Left ventricle myocardium superior (tissue), 1 donor: Measurements from ENCODE around the gene AKAP7. TPM values are rescaled to one million over a fixed set of nuclear protein-coding genes. Genes with fewer than 3 reads are reported as not detected.
"Not testable (repeated sequence)": the region's sequence is repeated elsewhere in the genome, so short reads cannot be mapped to it uniquely, and the experiment has no call there.

Experiments
- ATAC-seq: fragments of 200-7000 bp; cut with Tn5 transposase; one replicate; pipeline ENCODE4 v1.9.1; 2020; ENCODE audit warnings: mild to moderate bottlenecking, moderate library complexity
- DNase-seq: peaks from one replicate; pipeline ENCODE4 v3.0.0-alpha.2; 2020
- intact Hi-C: fragments of 100-400 bp; cut with micrococcal nuclease; formaldehyde crosslinking; loops from one replicate; pipeline ENCODE4 v1.11.0; 2022
- total RNA-seq: library from RNA; stranded (reverse); fragmentation: NEBNext Ultra II Directional; extraction: Animal tissue kit (Norgen Biotek cat#: 25700); gene quantifications from one replicate; pipeline ENCODE4 v1.2.1, GENCODE V29; 2021
- donor health status: DM: no; HTN: yes; CAD: no; lungs with severe emphysema.

Gene AKAP7
- total RNA-seq, 1 donor from 2014 or later, result 11.0 TPM

DNA sequence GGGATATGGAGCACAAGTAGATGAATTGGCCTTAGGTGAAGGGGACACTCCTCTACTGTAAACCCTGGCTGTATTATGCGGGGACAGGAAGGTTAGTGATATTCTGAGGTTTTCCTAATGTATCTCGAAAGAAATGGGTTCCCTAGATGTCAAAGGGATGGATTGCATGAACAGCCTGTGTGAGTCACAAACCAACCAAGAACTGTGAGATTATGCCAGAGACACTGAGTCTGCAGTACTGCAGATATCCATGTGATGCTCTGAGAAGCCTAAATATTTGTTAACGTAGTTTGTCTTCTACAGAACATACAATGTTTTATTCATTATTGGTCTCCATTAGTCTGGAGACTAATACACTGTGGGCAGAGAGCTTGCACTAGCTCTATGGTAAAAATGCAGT, 182.2 kb downstream of the AKAP7 start:
- no peak for DNase-seq
- intact Hi-C loops, result no loop called here
- no peak for ATAC-seq

DNA sequence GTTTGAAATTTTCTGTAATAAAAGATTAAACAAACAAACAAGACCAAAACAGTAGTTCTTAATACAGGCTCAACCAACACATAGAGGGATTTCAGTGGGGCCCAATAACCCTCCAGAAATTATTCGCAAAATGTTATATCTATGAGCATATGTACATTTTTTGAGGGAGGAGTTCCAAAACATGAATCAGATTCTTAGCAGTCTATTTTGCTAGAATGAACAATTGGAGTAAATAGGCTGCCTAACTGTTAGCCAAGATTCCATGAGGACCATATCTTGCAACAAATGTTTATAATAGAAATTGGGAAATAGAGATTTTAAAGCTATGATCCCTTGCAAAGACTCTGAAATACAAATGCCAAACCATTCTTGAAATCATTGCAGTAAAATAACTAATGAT, 186.3 kb downstream of the AKAP7 start:
- intact Hi-C loops, result no loop called here
- no peak for DNase-seq
- ATAC-seq, result no peak

DNA sequence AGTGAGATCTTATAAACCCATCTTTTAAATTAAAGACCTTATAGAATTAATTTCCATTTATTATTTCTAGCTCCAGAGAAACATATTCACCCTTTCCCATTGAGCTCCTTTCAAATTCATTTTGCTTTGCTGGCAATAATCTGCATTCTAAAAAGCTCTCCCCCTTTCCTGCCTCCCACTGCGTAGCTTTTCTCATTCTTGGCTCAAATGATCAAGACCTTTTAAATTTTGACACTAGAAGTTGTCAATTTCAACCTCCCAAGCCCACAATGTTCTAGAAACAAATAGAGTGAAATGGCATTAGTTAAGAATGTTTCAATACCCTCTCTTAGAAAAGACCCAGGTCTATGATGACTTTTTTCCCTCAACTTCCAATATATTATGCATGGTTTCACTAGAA, 186.9 kb downstream of the AKAP7 start:
- intact Hi-C loops, result no loop called here
- DNase-seq (no peak), ATAC-seq (no peak)

DNA sequence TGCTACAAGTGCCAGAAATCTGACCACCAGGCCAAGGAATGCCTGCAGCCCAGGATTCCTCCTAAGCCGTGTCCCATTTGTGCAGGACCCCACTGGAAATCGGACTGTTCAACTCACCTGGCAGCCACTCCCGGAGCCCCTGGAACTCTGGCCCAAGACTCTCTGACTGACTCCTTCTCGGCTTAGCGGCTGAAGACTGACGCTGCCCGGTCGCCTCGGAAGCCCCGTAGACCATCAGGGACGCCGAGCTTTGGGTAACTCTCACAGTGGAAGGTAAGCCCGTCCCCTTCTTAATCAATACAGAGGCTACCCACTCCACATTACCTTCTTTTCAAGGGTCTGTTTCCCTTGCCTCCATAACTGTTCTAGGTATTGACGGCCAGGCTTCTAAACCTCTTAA, 190.4 kb downstream of the AKAP7 start:
- DNase-seq, intact Hi-C loops, ATAC-seq: not testable (repeated sequence)

DNA sequence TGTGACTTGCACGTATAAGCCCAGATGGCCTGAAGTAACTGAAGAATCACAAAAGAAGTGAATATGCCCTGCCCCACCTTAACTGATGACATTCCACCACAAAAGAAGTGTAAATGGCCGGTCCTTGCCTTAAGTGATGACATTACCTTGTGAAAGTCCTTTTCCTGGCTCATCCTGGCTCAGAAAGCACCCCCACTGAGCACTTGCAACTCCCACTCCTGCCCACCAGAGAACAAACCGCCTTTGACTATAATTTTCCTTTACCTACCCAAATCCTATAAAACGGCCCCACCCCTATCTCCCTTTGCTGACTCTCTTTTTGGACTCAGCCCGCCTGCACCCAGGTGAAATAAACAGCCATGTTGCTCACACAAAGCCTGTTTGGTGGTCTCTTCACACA, 193.5 kb downstream of the AKAP7 start:
- DNase-seq, intact Hi-C loops, ATAC-seq: not testable (repeated sequence)

- DNase-seq (no peak), ATAC-seq (no peak)
- intact Hi-C loops, result no loop called here
Measured at GRCh38 chr6:131331151-131331550, 195.9 kb downstream of the AKAP7 start.

DNA sequence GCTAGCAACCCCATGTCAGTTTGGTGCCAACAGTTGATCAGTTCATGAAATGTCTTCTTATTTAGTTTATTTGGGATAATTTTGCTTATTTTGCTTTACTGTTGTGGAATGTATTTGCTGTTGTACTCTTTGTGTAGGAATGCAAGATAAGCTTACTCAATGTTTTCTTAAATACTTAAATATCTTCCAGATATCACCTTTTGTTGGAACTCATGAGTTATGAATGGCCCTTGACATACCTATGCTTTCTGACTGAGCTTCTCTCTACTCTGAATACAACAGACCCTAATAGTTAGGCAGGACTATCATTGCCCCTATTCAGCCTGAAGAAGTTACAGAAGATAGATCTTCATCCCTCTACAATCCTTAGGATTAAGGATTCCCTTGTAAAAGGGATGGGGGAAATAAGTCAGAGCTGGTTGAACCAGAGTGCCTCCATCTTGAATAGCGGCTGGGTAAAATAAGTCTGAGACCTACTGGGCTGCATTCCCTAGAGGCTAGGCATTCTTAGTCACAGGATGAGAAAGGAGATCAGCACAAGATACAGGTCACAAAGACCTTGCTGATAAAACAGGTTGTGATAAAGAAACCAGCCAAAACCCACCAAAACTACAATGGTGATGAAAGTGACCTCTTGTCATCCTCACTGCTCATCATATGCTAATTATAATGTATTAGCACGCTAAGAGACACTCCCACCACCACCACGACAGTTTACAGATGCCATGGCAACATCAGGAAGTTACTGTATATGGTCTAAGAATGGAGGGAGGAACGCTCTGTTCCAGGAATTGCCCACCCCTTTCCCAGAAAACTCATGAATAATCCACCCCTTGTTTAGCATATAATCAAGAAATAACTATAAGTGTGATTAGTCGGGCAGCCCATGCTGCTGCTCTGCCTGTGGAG, 196.9 kb downstream of the AKAP7 start:
- no peak for DNase-seq
- intact Hi-C loops, result no loop called here

More for the DNA sequence above, 196.9 kb downstream of the AKAP7 start:
- ATAC-seq, result no peak

Other genes with a start within 250 kb of the AKAP7 start
- 91.8 TPM for gene EPB41L2, start 72.2 kb upstream of the AKAP7 start, total RNA-seq